Cortex of kidney (tissue), 1 donor: Measurements from ENCODE around the gene RPL29.

Source experiments
- DNase-seq: peaks from one replicate; lab custom pipeline; 2025; lab: John Stamatoyannopoulos, UW

The RPL29 gene

GRCh38 chr3:51982838-51983577 lies 12.7 kb downstream of the RPL29 start, which contains the start of gene ACY1:
ACY1 (plus strand) TSS chr3:51983535; CDS start chr3:51984065, 530 bp downstream.
- no peak for DNase-seq

DNA sequence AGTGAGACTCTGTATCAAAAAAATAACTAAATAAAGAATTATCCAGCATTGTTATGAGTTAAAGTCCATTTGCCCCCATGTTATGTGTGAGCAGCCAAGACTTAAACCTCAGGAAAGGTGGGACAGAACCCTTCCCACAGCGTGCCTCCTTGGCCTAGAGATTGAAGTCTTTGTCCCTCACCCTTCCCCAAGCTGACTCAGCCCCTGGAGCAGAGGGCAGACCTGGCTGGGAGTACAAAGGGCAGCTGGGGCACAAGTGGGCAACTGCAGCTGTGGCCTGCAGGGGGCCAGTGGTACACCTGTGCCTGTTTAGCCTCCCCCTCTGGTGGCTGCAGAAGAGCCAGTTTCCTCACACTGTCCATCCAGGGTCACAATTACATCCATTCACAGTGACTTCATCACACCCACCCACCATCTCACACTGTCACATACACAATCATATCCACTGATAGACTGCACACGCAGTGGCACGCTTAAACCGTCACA lies 13.3 kb downstream of the RPL29 start:
- no peak for DNase-seq

GRCh38 chr3:51980253-51980652 lies 15.4 kb downstream of the RPL29 start:
- no peak for DNase-seq

DNA sequence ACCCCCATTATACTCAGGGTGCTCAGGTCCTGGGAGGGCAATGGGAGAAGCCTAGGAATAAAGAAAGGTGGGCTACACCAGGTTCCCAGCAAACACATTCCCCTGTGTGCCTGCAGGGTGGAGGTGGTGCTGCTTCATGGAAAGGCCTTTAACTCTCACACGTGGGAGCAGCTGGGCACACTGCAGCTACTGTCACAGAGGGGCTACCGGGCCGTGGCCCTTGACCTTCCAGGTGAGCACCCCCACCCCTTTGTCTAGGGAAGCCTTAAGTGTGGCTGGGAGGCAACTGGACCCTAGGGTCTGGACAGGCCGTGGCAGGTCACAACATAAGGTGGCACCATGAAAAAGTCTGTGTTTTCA lies 17.6 kb downstream of the RPL29 start:
- no peak for DNase-seq

GRCh38 chr3:51977446-51978142 lies 18.1 kb downstream of the RPL29 start:
- DNase-seq, result no peak

DNA sequence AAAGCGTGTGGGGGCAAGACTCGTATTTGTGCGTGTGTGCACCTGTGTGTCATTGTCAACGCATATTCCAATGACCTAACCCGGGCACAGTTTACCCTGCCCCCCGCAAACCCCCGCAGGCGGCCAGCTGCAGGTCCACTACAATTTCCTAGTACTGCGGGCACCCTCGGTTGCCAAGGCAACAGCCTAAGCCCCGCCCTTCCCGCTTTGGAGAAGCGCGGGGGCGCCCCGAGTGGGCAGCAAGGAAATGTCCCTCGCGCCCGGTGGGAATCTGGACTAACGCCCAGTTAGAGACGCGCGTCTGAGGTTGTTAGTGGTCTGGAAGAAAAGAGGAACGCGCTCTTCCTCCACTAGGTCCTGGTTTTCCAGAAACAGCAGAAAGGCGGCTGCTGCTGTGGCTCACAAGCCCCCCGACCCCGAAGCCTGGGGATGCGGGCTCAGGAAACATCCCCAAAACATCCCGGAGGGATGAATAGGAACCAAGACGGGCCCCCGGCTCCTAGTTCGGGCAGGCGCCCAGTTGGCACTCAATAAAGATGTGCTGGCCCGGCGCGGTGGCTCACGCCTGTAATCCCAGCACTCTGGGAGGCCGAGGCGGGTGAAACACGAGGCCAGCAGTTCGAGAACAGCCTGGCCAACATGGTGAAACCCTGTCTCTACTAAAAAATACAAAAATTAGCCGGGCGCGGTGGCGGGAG lies 19.7 kb downstream of the RPL29 start:
- no peak for DNase-seq

DNA sequence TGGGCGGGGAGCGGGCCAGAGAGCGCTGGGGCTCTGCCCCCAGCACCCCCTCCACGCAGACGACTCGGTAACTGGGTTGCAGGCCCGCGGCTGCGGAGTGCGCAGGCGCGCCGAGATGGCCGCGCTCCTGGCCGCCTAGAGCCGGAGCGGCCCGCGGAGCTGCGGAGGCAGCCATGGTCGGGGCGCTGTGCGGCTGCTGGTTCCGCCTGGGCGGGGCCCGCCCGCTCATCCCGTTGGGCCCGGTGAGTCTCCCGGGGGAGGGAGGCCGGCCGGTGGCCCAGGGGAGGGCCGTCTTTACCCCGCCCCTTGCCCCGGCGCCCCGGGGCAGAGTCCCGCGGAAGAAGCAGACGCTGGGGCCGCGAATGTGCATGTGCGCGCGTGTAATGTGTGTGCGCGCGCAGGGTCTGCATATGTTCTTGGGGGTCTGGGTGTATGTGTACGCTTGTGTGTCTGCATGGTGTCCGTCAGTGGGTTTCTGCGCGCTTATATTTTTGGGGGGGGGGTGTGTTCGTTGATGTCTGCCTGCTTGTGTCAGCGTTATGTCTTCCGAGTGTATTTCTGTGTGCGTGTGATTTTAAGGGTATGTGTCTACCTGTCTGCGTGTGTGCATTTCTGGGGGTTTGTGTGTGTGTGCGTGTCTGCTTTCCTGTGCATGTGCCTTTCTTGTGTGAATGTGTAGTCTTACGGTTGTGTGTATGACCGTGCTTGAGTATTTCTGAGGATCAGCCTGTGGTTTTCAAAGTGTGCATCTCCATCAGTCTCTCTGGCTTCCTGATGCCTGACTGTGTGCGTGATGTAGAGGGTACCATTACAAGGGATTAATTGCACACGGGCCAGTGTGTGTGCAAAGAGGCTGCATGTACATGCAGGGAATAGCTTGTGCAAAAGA lies 20.5 kb downstream of the RPL29 start, which contains the start of gene ABHD14A:
TSS of gene ABHD14A (plus strand) at position 102 of the 889 bp plus-strand sequence. CDS start at position 174, 72 bp downstream.
- no peak for DNase-seq

GRCh38 chr3:51974277-51974962 lies 21.3 kb downstream of the RPL29 start:
- no peak for DNase-seq

DNA sequence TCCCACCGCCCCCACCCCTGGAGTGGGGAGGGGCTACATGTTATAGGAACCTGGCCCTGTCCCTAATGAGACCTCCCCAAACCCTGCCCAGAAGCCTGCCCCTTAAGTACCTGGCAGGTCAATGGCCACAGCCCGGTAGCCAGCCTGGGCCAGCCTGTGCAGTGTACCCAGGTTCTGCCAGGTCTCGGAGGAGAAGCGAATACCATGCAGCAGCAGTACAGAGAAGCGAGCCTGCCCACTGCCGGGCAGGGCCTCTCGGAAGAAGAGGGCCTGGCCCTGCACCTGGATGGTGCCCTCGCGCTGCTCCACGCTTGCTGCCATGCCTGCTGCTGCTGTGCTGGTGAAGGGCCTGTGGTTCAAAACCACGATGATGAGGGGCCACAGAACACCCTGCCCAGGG lies 24.3 kb downstream of the RPL29 start:
- no peak for DNase-seq

DNA sequence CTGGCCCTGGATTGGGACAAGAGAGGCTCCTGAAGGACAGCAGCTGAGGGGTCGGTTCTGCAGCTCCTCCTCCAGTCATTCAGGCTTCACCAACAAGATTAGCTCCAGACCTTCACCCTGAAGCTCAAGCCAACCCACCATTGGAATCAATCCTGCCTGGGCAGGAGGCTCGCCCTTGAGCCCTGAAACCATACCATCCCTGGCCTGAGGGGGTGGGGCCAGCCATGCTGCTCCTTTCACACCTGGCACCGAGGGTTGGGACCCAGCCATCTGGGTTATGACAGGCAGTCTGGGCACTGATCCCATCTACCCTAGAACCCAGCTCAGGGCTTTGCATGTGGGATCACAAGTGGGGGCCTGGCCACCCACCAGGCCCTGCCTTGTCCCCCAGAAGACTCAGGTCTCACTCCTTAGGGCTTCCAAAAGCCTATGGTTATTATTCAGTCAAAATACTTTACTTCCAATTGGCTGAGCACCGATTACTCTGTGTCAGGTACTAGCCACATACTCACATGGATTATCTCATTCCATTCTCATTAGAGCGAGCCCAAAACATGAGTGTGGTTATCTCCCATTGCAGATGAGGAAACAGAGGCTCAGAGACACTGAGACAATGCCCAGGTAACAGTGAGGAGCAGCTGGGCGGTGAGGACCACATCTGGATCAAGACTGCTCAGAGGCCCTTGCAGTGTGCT lies 24.9 kb downstream of the RPL29 start:
- DNase-seq, result no peak

DNA sequence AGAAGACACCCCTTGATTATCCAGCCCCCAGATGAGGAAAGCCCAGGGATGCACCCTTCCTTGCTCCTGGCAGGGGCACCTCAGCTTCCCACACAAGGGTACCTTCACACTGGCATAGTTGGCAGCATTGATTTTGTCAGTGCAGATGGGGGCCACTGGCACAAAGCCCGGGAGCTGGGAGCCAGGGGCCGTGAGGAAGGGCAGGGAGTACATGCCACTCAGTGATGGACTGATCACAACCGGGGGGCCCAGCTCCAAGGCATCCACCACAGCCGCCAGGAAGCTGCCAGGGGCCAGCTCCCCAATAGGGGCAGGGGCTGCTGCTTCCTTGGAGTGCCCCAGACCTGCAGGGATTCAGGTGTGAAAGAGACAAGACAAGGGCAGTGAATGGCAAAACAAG lies 25.9 kb downstream of the RPL29 start:
- DNase-seq, result no peak

DNA sequence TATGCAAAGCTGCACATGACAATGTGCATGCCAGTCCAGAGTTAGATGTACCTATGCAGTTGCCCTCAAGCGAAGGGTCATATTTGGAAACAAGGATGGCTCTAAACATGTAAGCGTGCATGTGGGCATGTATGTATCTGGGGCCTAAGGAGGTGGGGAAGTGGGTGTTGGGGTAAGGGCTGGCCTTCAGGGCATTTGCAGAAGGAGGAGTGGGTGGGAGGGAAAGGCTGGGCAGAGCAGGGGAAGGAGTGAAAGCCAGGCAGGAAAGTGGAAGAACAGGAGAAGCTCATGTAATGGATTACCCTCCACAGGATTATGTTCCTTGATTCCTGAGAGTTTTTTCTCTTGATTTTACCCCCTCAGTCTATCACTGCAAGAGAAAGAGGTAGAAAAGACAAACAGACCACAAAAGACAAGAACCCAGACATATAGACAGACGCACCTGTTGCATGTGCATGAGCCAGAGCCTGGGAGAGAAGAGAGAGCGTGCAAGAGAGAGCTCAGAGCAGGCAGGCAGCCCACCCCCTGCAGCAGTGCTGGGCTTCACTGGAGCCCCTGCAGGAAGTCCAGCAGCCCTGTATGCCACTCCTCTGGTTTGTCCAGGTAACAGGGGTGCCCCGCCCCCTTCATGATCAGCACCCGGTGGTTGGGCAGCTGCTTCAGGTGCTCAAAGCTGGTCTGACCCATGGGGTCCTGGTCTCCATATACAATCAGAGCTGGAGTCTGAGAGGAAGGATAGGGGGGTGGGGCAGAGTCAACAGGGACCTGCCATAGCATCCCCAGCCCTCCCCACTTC lies 26.6 kb downstream of the RPL29 start:
- no peak for DNase-seq

- DNase-seq, result no peak
Observed at GRCh38 chr3:51968170-51968775, 27.4 kb downstream of the RPL29 start.

- DNase-seq, result no peak
Observed at GRCh38 chr3:51967384-51968169, 28.1 kb downstream of the RPL29 start, which contains the start of gene PCBP4. PCBP4 (minus strand) TSS chr3:51967454; CDS start chr3:51961240, 6,214 bp downstream.

DNA sequence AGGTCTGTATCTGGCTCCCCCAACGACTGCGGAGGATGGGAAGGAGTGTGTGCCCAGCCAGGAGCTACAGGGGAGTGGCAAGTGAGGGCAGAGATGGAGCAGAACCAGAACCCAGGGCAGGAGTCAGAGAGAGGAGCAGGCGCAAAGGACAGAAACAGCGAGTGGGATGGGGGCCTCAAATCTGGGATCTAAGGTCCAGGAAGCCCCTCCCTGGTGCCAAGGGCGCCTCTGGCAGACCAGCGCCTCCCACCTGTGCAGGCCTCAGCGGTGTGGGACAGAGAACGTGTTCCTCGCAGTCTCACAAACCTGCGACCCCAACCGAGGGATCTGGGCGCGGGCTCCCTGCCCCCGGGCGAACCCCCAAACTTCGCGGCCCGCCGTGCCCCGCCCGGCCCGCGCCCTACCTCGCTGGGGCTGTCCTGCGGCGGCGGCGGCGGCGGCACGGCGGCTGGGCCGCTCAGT lies 28.7 kb downstream of the RPL29 start:
- DNase-seq, result no peak

DNA sequence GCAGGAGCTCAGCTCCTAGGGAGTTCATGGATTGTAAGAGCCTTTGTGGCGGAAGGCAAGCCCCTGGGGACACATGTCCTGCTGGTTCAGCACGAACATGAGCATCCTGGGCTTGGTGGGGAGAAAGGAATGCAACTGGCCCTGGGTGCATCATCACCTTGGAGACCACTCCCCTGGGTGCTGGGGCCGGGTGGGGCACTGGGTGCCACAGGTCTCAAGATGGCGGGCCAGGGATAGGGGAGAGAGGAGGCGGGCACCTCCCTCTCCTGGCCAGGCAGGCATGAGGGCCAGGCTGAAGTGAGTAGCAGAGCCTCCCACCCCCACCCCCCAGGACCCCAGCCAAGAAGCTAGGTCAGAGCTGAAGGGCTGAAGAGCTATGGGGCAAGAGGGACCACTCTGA lies 29.2 kb downstream of the RPL29 start:
- DNase-seq, result no peak

DNA sequence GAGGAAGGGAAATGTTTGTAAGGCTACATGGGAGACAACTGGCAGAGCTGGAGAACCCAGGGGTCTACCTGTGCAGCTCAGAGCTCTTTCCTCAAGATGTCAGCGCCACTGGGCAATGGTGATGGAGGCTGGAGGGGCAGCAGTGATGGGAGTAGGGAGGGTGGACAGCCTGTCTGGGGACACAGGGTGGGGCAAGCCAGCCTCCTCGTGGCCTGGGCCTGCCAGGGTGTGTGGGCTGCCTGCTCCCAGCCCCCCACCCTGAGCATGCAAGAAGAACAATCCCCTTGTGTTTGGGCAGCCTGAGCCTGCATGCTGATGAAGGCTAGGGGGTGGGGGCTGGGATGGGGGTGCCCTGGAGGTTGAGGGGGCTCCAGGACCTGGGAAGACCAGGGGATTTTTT lies 29.7 kb downstream of the RPL29 start:
- no peak for DNase-seq

DNA sequence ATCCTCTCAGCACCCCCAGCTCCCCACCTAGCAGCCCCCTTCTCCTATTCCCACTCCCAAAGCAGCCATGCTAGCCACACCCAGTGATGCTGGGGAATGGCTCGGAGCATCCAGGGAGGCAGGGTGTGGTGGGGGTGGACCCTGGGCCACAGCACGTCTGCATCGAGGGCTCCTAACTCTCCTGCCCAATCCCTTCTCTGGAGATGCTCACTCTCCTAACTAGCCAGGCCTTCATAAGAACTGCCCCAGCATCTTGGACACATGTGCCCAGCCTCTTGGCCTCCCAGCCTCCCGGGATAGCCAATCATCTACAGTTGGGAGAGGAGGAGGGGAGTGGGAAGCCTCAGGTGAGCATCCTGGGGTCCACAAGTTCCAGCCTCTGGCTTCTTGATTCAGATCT lies 31.2 kb downstream of the RPL29 start:
- DNase-seq, result no peak
